Measurements from ENCODE around the gene UGT1A7.
A peak's percentile ranks its signal among the peaks of the same experiment; 100 is the strongest.
"Not testable (repeated sequence)": the region's sequence is repeated elsewhere in the genome, so short reads cannot be mapped to it uniquely, and the experiment has no call there.

Gene UGT1A7

DNA sequence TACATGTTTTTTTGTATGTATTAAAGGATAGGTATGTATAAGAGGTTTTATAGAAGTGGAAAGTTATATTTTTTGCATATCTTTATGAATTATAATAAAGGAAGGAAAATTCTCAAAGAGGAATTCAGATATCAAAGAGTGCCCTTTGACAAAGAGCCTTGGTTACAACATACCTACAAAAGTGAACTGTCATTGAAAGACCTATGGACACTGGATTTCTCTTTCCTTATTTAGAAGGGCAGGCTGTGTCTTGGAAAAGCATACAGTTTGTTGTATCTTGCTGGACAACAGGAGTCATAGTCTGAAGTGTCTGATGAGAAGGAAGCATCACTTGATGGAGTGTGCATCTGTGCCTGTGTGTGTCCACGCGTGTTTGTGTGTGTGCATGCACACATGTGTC lies 30.3 kb upstream of the UGT1A7 start:
- H3K27me3 ChIP-seq (replicated peaks; ENCODE audit: control insufficient read depth, insufficient read depth, low read length) = no peaks in the 10 kb centered on the region
- TF ChIP-seq, protein P1, sequence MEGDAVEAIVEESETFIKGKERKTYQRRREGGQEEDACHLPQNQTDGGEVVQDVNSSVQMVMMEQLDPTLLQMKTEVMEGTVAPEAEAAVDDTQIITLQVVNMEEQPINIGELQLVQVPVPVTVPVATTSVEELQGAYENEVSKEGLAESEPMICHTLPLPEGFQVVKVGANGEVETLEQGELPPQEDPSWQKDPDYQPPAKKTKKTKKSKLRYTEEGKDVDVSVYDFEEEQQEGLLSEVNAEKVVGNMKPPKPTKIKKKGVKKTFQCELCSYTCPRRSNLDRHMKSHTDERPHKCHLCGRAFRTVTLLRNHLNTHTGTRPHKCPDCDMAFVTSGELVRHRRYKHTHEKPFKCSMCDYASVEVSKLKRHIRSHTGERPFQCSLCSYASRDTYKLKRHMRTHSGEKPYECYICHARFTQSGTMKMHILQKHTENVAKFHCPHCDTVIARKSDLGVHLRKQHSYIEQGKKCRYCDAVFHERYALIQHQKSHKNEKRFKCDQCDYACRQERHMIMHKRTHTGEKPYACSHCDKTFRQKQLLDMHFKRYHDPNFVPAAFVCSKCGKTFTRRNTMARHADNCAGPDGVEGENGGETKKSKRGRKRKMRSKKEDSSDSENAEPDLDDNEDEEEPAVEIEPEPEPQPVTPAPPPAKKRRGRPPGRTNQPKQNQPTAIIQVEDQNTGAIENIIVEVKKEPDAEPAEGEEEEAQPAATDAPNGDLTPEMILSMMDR (IDR thresholded peaks at IDR 0.05; ENCODE audit: insufficient read depth, low read length, poor library complexity, severe bottlenecking) = no peak
- H3K36me3 ChIP-seq (ENCODE audit: control insufficient read depth, insufficient read depth, low read length) = no peaks in the 10 kb centered on the region
- DNase-seq (ENCODE audit: extremely low read depth, insufficient read length) = no peak
- H3K4me3 ChIP-seq (replicated peaks; ENCODE audit: low read depth, low read length) = no peak overlapping the region

DNA sequence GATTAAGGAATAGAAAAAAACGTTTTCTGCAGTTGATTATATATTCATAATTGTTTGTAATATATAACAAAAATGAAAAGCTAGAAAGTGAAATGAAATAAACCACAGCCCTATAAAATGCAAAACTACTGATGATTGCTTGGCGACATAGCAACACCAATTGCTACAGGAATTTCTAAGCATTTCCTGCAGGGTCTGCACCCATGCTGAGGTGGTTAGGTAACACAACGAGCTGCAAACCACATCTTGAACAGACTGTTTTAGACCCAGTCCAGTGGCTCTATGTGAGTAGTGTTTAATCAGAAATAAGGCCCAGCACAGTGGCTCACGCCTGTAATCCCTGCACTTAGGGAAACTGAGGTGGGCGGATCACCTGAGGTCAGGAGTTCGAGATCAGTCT lies 27.2 kb upstream of the UGT1A7 start:
- Histone ChIP-seq H3K36me3 (ENCODE audit: control insufficient read depth, insufficient read depth, low read length) (no peaks in the 10 kb centered on the region), H3K27me3 (replicated peaks; ENCODE audit: control insufficient read depth, insufficient read depth, low read length) (no peaks in the 10 kb centered on the region), H3K4me3 (replicated peaks; ENCODE audit: low read depth, low read length) (no peak overlapping the region)
- DNase-seq (ENCODE audit: extremely low read depth, insufficient read length) = no peak
- TF ChIP-seq, protein P1 (IDR thresholded peaks at IDR 0.05; ENCODE audit: insufficient read depth, low read length, poor library complexity, severe bottlenecking) = no peak

DNA sequence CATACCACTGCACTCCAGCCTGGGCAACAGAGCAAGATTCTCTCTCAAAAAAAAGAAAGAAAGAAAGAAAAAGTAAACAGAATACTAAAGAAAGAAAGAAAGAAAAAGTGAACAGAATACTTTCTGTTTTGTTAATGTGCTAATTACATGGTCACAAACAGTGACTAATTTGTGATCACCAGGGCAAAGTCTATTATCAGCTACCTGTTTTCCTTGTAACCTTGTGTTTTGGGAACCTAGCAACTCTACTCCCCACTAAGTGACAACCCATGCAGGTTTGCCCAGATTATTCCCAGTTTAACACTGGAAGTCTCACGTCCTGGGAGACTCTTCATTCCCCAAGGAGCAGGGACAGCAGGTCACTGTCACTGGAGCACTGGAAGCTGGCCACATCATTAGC lies 26.7 kb upstream of the UGT1A7 start:
- Histone ChIP-seq H3K36me3 (ENCODE audit: control insufficient read depth, insufficient read depth, low read length) (no peaks in the 10 kb centered on the region), H3K4me3 (replicated peaks; ENCODE audit: low read depth, low read length) (no peak overlapping the region), H3K27me3 (replicated peaks; ENCODE audit: control insufficient read depth, insufficient read depth, low read length) (no peaks in the 10 kb centered on the region)
- TF ChIP-seq, protein P1 (IDR thresholded peaks at IDR 0.05; ENCODE audit: insufficient read depth, low read length, poor library complexity, severe bottlenecking) = no peak
- no peak for DNase-seq (ENCODE audit: extremely low read depth, insufficient read length)

DNA sequence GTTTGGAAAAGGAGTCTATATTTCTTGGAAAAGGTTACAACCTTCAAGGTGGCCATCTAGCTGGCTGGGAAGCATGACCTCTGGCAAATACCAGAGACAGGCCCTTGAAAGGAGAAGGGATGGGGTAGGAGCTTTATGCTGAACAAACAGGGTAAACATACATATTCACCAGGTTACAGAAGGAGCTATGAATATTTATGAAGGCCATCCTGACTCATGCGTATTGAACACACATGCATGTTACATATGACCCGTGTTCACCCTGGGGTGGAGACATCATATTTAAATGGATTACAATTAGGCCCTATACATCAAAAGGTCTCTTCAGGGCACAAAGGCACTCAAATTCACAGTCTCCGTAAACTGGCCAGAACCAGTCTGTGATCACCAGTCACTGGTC lies 25.8 kb upstream of the UGT1A7 start:
- not testable (repeated sequence) for DNase-seq (ENCODE audit: extremely low read depth, insufficient read length); H3K27me3 ChIP-seq (replicated peaks; ENCODE audit: control insufficient read depth, insufficient read depth, low read length); H3K4me3 ChIP-seq (replicated peaks; ENCODE audit: low read depth, low read length); H3K36me3 ChIP-seq (ENCODE audit: control insufficient read depth, insufficient read depth, low read length)

DNA sequence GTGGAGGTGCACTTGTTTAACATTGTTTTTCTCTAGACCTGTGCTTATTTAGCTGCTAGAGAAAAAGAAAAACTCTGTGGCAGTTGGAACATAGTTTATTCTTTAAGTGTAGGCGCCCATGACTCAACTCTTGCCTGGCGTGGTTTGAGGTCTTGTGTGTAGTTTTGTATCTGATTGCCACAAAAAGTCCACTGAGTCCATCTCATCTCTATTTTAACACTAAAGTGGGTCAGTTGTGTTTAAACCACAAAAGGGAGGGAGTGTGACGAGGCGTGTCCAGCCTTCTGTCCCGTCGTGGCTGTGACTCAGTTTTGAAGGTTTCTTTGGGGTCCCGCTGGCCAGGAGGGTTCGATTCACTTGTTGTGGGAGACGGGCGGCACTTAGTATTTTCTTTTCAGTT lies 25.3 kb upstream of the UGT1A7 start:
- H3K4me3 ChIP-seq (replicated peaks; ENCODE audit: low read depth, low read length) = no peak overlapping the region
- H3K27me3 ChIP-seq (replicated peaks; ENCODE audit: control insufficient read depth, insufficient read depth, low read length) = no peaks in the 10 kb centered on the region
- TF ChIP-seq, protein P1 (IDR thresholded peaks at IDR 0.05; ENCODE audit: insufficient read depth, low read length, poor library complexity, severe bottlenecking) = no peak
- no peaks in the 10 kb centered on the region for H3K36me3 ChIP-seq (ENCODE audit: control insufficient read depth, insufficient read depth, low read length)
- DNase-seq (ENCODE audit: extremely low read depth, insufficient read length) = peak; percentile 3

DNA sequence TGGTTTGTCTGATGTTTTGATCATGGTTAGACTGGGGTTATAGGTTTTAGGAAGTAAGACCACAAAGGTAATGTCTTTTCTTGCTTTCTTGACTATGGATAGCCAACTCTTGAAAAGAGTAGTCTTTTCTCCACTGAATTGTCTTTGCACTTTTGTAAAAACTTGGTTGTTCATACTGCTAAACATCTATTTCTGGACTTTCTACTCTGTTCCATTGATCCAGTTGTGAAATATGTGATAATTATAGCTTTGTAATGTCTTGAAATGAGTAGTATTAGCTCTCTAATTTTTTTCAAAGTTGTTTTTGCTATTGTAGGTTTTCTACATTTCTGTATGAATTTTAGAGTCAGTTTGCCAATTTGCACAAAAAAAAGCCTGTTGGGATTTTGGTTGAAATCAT lies 23.1 kb upstream of the UGT1A7 start:
- H3K36me3 ChIP-seq (ENCODE audit: control insufficient read depth, insufficient read depth, low read length) = no peaks in the 10 kb centered on the region
- DNase-seq (ENCODE audit: extremely low read depth, insufficient read length) = no peak
- no peaks in the 10 kb centered on the region for H3K27me3 ChIP-seq (replicated peaks; ENCODE audit: control insufficient read depth, insufficient read depth, low read length)
- no peak overlapping the region for H3K4me3 ChIP-seq (replicated peaks; ENCODE audit: low read depth, low read length)
- TF ChIP-seq, protein P1 (IDR thresholded peaks at IDR 0.05; ENCODE audit: insufficient read depth, low read length, poor library complexity, severe bottlenecking) = no peak
